Left forelimb (tissue), 1 donor: ENCODE data around the gene SPEM2.

Source experiments
- DNase-seq: peaks from one replicate; pipeline ENCODE4 v3.0.0-alpha.2; 2018; ENCODE audit warnings: low spot score

Gene SPEM2

DNA sequence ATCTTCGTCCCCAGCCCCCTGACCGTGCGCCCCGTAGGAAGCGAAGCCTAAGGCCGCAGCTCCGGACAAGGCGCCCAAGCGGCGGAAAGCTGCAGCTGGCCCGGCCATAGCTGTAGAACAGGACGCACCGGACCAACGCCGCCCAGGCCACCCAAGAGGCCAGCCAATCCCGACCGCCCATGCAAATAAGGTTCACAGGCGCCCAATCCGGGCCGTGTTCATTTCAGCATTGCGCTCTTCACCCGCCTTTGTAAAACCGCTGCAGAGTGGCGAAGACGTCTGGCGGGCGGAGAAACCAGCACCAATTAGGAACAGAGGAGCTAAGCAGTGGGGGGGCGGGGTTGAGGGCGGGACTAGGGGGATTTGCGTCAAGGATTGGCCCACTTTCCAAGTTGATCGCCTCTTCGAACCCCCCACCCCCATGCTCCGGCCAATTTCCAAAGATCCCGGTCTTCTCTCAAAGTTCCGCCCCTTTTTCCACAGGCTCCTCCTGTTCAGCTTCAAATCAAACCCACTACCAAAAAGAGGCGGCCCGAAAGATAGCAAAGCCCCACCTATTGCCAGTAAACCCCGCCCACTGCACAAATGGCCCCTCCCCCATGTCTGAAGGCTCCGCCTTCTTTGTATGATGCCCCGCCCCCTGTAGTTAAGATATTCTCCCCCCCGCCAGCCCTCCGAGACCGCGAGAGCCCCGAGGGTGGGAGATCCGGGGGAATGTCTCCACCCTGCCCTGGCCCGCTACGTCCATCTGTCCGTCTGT lies 21.3 kb upstream of the SPEM2 start, which contains the start of gene TMEM256:
Gene TMEM256 (minus strand): TSS at position 121 of the 760 bp plus-strand sequence. CDS start 13 bp downstream, at position 108.
- peak; percentile 99 for DNase-seq

DNA sequence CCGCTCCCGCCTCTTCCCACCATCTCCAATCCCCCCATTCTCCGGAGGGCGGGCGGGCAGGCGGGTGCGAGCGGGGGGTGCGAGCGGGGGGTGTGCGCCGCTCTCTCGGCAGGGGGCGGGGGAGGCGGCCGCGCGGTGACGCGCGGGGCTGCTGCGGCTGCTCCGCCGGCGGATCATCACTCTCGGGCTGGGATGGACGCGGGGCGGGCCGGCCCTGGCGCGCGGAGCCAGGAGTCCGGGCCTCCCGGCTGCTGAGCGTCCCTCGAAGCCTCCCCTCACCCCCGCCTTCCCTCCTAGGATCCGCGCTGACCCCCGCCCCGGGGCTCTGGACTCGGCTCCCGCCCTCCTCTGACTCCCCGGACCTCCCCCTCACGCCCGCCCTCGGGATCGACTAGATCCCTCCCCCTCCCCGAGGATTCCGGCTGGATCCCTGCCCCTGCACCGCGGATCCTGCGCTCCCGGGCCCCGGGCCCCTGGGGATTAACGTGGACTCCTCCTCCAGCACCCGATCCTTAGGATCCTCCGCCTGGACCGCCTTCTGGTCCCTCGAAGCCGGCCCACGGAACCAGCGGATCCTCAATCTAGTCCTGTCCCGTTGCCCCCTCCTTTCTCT lies 20.6 kb upstream of the SPEM2 start:
- DNase-seq = peak; percentile 77

DNA sequence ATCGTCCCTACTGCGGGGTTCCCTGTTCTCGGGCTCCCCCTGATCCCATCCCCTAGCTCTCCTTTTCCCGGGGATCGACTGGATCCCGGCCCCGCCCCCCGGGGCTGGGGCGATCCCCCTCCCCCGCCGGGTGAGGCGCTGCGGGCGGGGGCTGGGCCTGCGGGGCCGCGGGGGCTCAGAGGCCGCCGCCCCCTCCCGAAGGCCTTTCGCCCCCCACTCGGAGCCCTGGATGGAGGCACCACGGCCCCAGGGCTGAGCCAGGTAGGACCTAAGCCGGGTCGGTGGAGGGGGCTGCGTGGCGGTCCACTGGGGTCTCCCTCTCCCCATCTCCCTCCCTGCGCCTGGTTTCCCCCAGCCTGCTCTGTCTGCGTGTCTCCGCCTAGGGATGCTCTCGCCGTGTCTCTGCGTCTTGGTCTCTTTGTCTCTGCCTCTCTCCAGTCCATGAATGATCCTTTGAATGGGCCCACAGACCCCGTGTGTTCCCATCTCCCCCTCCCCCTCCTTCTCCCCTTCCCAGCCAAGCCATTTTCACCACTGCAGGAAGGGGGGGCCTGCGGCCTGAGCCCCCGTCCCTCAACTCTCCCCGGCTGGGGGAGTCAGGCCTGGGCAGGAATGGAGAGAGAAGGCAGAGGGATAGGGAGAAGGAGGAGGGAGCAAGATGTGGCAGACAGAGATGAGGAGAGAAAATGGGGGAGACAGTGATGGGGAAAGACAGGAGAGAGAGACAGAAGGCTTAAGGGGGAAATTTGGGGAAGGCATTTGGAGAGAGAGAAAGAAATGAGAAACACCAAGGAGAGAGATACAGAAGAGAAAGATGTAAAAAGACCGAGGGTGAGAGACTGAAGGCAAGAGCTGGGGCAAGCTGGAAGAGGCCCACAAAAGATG lies 19.8 kb upstream of the SPEM2 start:
- no peak for DNase-seq

DNA sequence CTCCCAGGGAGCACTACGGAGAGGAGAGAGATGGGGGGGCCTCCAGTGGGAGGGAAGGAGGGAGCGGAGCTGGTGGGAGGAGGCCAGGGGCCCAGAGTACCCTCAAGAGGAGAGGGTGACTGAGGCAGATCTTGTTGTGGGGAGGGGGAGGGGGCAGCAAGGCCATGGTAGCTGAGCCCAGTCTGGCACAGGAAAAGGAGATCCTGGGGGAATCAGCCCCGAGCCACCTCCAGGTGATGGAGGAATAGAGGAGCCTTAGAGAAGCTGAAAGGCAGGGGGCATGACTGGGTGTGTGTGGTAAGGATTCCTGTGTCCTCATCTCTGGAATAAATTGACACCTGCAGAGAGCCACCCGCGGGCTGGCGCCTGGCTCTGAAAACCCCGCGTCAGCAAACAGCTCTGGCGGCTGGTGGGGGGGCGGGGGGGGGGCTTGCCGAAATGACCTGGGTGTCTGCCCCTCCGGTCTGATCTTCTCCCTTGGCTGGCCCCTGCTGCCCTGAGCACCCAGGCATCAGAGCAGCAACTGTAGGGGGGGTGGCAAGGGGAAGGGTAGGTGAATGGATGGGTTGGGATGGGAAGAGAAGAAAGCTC lies 19.1 kb upstream of the SPEM2 start:
- no peak for DNase-seq

DNA sequence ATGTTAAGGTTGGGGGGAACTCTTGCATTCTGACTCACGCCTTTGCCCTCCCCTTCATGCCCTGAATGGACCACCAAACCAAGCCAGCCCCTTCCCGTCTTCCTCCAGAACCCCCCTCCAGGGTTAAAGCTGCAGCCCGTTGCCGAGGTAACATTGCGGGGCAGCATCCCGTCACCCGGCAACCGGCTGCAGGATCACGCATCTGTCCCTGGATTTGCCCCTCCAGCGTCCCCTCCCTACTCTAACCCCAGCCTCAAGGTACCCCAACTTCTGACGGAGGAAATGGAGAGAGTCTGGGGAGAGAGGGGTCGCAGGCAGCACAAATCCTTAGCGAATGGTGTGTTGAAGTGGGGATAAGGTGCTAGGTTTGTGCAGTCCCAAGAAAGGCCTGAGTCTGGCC lies 18.3 kb upstream of the SPEM2 start:
- no peak for DNase-seq

DNA sequence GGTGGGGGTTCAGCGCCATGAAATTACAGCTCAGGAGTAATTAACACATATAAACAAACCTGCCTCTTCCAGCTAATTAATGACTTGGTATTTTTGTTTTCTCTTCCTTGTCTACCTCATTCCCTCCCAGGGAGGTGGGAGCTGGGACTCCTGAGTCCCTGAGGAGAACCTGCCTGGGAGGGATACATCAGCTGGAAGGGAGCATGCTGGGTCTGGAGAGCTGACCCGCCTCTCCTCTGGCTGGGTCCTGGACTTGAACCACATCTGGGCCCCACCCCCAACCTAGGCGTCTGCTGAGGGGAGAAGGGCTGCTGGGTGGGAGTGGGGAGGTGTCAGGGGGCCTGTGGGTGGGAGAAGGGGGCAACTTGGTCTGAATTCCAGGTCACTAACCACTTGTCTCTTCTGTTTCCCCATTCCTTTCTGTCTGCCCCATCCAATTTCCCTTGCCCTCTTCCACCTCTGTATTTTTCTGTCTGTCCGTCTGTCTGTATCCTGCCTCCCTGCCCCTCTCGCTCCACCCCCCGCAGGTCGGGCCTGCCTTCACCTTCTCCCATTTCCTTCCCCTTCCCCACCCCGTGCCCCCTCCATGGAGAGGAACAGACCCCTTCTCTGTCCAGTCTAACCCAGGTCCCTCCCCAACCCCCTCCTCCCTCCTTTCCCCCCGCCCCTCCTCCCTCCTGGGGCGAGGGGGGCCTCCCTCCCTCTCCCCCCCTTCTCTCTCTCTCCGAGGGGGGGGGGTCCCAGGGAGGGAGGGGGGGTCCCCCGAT lies 17.7 kb upstream of the SPEM2 start, which contains the start of gene NLGN2:
Gene NLGN2 (plus strand): TSS at position 361 of the 767 bp plus-strand sequence. CDS start 411 bp downstream, outside the sequence.
- DNase-seq = no peak

DNA sequence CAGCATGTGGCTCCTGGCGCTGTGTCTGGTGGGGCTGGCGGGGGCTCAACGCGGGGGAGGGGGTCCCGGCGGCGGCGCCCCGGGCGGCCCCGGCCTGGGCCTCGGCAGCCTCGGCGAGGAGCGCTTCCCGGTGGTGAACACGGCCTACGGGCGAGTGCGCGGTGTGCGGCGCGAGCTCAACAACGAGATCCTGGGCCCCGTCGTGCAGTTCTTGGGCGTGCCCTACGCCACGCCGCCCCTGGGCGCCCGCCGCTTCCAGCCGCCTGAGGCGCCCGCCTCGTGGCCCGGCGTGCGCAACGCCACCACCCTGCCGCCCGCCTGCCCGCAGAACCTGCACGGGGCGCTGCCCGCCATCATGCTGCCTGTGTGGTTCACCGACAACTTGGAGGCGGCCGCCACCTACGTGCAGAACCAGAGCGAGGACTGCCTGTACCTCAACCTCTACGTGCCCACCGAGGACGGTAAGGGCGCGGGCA lies 17.1 kb upstream of the SPEM2 start:
- no peak for DNase-seq

DNA sequence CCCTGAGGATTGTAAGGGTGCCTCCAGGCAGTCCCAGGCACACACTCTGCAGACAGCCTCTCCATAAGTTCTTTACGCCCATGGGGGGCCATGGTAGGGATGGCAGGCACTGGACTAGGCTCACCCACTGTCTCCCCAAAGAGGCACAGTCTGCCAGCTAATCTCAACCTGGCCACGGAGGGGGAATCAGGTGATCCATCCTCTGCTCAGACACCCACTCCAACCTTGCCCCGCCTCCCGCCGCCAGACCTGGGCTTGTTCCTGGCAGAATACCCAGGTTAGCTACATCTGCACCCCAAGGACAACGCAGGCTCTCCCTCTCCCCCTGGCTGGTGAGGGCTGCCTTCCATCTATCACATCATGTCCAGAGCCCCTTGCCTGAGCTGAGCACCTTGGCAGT lies 16.6 kb upstream of the SPEM2 start:
- DNase-seq = no peak

DNA sequence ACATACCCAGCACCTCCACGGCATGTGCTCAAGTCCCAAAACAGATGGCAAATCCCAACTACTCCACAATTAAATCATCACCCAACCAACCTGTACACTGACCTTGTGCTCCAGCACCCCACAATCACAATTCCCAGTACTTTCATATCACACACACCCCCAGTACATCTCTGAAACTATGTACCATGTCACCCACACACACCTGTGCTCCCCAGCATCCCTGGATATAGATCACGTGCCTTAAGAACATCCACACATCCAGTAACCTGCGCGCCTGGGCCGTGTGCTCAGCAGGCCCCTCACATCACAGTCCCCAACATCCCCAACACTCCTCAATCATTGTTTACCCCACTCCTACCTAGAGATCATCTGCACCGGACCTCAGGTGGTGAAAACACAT lies 15.7 kb upstream of the SPEM2 start:
- no peak for DNase-seq

DNA sequence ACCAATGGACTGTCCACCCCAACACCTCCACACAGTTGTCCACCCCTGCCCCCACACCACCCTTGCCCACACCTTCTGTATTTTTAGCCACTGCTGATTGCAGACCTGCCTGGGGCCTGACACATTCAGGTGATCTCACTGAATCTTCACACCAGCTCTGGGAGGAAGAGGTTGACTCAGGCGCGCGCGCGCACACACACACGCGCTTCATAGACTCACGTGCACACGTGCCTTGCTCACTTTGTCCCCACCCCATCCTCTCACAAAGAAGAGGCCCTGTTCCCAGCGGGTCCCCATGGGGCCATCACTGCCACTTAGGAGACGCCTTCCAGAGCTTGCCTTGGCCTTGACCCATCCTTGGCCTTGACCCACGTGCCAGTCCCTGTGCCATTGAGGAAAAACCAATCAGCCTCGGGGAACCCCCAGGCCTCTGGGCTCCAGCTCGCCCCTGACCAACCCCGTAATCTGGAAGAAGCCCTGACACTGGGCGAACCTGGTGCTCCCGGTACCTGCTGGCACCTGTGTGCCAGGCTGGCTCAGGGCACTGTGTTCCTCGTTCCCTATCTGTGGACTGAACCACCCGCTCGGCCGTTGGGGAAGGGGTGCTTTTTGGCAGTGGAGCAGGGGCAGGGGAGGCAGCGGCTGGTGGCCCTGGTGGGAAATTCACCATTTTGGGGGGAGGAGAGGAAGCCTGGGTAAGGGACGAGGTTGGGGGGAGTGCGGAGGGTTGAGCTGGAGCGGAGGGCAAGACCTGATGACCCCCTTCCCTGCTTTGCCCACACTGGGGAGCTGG lies 14.6 kb upstream of the SPEM2 start:
- DNase-seq = no peak

DNA sequence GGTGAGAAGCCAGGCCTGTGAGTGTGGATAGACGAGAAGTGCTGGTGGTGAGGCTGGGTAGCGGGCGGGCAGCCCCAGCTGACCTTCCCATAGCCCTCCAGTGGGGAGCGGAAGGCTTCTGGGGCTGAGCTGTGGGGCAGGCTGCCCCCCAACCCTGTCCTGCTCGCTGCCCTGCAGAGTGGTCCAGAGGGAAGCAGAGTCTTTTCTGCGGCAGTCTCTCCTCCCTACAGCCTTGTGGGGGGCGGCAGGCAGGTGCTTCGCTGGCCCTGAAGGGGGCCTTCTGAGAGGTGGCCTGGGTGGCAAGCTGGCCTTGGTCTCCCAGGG lies 14.0 kb upstream of the SPEM2 start:
- no peak for DNase-seq

DNA sequence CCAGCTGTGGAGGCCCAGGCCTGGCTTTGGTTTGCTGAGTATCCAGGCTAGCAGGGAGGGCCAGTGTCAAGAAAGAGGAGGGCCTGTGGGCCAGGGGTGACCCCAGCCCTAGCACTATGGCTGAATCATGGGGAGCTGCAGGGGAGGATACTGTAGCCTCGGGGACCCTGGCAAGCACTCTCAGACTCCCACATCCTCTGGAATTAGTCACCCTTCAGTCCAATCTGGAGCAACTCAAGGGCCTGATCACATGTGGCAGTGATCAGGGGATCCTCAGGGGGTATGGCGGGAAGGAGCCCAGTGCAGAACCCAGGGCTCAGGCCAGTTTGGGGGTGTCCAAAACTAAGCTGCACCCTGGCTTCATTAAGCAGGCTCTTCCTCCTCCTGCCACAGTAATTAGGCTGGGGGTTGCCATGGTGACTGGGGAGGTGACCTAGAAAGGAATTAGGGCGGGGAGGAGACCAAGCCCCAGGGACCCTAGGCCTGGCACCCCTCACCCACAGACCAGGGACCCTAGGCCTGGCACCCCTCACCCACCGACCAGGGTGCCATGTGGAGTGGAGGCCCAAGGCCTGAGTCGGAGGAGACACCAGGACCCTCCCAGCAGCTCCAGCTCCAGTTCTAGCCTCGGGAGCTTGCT lies 11.9 kb upstream of the SPEM2 start:
- DNase-seq = no peak

DNA sequence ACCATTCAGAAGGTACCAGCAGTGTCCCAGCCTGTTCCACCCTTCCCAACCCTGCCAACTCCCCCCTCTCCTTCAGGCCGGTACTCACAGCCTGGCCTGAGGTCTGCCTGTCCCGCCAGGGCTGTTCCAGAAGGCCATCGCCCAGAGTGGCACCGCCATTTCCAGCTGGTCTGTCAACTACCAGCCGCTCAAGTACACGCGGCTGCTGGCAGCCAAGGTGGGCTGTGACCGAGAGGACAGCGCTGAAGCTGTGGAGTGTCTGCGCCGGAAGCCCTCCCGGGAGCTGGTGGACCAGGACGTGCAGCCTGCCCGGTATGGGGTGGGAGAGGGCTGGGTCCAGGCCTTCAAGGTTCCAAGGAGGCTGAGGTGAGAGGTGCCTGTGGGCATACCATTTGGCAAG lies 10.6 kb upstream of the SPEM2 start:
- DNase-seq = no peak

DNA sequence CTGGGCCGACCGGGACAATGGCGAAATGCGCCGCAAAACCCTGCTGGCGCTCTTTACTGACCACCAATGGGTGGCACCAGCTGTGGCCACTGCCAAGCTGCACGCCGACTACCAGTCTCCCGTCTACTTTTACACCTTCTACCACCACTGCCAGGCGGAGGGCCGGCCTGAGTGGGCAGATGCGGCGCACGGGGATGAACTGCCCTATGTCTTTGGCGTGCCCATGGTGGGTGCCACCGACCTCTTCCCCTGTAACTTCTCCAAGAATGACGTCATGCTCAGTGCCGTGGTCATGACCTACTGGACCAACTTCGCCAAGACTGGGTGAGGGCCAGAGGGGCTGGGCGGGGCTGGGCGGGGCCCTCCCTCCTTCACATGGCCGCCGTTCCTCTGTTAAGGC lies 9.6 kb upstream of the SPEM2 start:
- no peak for DNase-seq

DNA sequence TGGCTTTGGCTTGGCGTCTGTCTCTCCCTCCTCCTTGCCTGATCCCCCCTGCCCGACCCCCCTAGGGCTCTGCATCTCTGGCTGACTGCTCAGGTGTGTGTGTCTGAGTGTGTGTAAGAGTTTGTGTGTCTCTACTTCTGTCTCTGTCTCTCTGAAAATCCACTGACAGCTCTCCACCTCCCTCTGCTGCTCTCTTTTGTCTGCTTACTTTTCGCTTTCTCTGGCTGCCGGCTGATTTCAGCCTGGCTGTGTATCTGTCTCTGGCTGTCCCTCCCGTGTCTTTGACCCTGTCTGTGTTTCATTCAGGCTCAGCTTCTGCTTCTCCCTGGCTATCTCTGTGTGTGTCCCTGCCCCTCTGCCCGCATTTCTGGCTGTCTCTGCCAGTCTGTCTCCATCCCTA lies 9.1 kb upstream of the SPEM2 start:
- DNase-seq = no peak

DNA sequence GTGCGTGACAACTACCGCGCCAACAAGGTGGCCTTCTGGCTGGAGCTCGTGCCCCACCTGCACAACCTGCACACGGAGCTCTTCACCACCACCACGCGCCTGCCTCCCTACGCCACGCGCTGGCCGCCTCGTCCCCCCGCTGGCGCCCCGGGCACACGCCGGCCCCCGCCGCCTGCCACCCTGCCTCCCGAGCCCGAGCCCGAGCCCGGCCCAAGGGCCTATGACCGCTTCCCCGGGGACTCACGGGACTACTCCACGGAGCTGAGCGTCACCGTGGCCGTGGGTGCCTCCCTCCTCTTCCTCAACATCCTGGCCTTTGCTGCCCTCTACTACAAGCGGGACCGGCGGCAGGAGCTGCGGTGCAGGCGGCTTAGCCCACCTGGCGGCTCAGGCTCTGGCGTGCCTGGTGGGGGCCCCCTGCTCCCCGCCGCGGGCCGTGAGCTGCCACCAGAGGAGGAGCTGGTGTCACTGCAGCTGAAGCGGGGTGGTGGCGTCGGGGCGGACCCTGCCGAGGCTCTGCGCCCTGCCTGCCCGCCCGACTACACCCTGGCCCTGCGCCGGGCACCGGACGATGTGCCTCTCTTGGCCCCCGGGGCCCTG lies 8.3 kb upstream of the SPEM2 start:
- no peak for DNase-seq

DNA sequence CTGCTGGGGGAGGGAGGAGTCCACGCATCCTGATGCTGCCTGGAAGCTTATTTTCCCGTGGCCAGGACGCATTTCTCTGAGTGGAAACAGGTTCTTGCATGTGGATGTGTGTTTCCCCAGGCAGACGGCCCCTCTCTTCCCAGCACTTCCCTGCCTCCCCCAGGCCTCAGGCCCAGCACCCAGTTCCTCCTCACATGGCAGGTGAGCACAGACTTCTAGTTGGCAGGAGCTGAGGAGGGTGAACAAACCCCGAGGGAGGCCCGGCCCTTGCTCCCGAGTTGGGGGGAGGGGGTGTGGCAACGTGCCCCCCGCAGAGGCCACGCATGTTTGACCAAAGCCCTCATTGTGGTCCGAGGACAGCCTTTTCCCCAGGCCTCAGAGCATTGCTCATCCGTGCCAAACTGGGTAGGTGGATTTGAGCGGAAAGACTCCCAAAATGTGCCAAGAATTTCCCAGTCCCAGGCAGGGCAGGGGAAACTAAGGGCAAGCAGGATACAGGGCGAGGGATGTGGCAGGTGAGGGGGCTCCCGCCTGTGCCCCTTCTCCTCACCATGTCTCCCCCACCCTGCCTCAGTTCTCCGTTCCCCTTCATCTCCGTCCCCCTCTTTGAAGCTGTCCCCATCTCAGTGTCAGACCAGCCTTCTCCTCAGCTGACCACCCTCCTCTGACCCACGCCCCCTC lies 6.8 kb upstream of the SPEM2 start:
- no peak for DNase-seq

DNA sequence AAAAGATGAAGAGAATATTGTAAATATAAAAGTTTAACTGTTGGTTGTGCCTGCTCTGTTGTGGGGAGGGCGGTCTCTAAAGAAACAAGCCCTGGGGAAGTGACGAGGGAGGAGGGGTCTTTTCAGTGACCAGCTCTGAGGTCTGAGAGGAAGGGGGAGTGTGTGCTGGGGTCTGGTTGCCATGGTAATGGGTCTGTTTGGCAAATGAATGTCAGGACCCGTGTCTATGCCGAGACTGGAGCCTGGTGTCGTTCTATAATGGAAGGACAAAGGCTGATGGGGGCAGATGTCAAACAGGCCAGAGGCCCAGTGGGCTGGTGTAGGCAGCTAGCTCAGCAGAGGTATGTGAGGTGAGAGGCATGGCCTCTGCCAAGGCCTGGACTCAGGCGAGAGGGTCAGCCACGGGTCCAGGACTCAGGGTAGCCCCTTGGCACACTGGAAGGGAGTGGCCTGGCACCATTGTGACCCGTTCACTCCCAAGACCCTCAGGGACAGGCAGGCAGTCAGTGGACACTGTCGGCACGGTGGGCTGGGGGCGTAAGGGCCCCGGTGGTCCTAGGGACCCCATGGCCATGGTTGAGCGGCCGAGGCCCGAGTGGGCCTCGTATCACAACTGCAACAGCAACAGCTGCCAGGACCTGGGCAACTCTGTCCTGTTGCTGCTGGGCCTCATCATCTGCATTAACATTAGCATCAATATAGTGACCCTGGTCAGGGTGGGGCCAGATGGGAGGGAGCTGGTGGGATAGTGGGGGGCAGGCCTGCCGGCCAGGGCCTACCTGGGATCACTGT lies 5.4 kb upstream of the SPEM2 start, which contains the start of gene SPEM1:
Gene SPEM1 (plus strand): TSS at position 506 of the 792 bp plus-strand sequence. CDS start 61 bp downstream, at position 567.
- no peak for DNase-seq
